Measurements from ENCODE around the gene NANS. TPM values are rescaled to one million over a fixed set of nuclear protein-coding genes. Genes with fewer than 3 reads are reported as not detected.

NANS gene
- total and polyA plus RNA-seq, 2 of the 13 experiments (the other 11 are each of a cell fraction or from before 2014, with no cell fraction given), result 86.9 to 203 TPM

GRCh38 chr9:98056269-98057137 lies at the start of gene NANS (continued):
- no peak for TF ChIP-seq HNF1A (IDR thresholded peaks at IDR 0.05; ENCODE audit: low read depth)
- TF ChIP-seq HNF1A (CRISPR knock-in tag; IDR thresholded peaks at IDR 0.05; ENCODE audit: borderline replicate concordance), result peak; percentile 64; the same call in 1 of the 2 replicates
- peak; percentile 77; the same call in 1 of the 2 replicates for TF ChIP-seq ZSCAN25 (CRISPR knock-in tag; IDR thresholded peaks at IDR 0.05)
- no peak for TF ChIP-seq ZBTB7A (CRISPR knock-in tag; IDR thresholded peaks at IDR 0.05)
- no peak; the same call in 1 of the 2 replicates for TF ChIP-seq ZNF558 (CRISPR knock-in tag; IDR thresholded peaks at IDR 0.05; ENCODE audit: borderline replicate concordance)
- TF ChIP-seq CAMTA2 (CRISPR knock-in tag; IDR thresholded peaks at IDR 0.05; ENCODE audit: borderline replicate concordance), result peak; percentile 50; the same call in 1 of the 2 replicates
- TF ChIP-seq ZC3H13 (CRISPR knock-in tag; IDR thresholded peaks at IDR 0.05), result peak; percentile 78
- TF ChIP-seq CHCHD3 (CRISPR knock-in tag; IDR thresholded peaks at IDR 0.05), result 0 out of 2 replicates have a peak, but pooled peaks have one; percentile 58
- peak; percentile 54; the same call in 1 of the 2 replicates for TF ChIP-seq HOXA9 (CRISPR knock-in tag; IDR thresholded peaks at IDR 0.05; ENCODE audit: borderline replicate concordance)
- no peak for TF ChIP-seq ZNF83 (CRISPR knock-in tag; IDR thresholded peaks at IDR 0.05; ENCODE audit: borderline replicate concordance)
- TF ChIP-seq RARA (CRISPR knock-in tag; IDR thresholded peaks at IDR 0.05), result no peak; the same call in 1 of the 2 replicates
- TF ChIP-seq HOXA7 (CRISPR knock-in tag; IDR thresholded peaks at IDR 0.05), result no peak
- peak; percentile 95; the same call in 1 of the 2 replicates for TF ChIP-seq SNAI1 (CRISPR knock-in tag; IDR thresholded peaks at IDR 0.05; ENCODE audit: borderline replicate concordance)
- no peak for TF ChIP-seq PHB2 (IDR thresholded peaks at IDR 0.05; ENCODE audit: partially characterized antibody)
- no peak for TF ChIP-seq ZNF3 (CRISPR knock-in tag; IDR thresholded peaks at IDR 0.05)
- peak; percentile 87 for TF ChIP-seq HDAC1 (CRISPR knock-in tag; IDR thresholded peaks at IDR 0.05)
- TF ChIP-seq ZNF101 (CRISPR knock-in tag; IDR thresholded peaks at IDR 0.05; ENCODE audit: borderline replicate concordance, low read depth), result no peak
- peak; percentile 58 for TF ChIP-seq ZNF777 (CRISPR knock-in tag; IDR thresholded peaks at IDR 0.05)
- no peak for TF ChIP-seq ZBTB49 (CRISPR knock-in tag; IDR thresholded peaks at IDR 0.05; ENCODE audit: borderline replicate concordance)

Data from HepG2 (cell line).